Measurements from ENCODE around the gene KNDC1.
"Not testable (repeated sequence)": the region's sequence is repeated elsewhere in the genome, so short reads cannot be mapped to it uniquely, and the experiment has no call there.

KNDC1 gene, protein sequence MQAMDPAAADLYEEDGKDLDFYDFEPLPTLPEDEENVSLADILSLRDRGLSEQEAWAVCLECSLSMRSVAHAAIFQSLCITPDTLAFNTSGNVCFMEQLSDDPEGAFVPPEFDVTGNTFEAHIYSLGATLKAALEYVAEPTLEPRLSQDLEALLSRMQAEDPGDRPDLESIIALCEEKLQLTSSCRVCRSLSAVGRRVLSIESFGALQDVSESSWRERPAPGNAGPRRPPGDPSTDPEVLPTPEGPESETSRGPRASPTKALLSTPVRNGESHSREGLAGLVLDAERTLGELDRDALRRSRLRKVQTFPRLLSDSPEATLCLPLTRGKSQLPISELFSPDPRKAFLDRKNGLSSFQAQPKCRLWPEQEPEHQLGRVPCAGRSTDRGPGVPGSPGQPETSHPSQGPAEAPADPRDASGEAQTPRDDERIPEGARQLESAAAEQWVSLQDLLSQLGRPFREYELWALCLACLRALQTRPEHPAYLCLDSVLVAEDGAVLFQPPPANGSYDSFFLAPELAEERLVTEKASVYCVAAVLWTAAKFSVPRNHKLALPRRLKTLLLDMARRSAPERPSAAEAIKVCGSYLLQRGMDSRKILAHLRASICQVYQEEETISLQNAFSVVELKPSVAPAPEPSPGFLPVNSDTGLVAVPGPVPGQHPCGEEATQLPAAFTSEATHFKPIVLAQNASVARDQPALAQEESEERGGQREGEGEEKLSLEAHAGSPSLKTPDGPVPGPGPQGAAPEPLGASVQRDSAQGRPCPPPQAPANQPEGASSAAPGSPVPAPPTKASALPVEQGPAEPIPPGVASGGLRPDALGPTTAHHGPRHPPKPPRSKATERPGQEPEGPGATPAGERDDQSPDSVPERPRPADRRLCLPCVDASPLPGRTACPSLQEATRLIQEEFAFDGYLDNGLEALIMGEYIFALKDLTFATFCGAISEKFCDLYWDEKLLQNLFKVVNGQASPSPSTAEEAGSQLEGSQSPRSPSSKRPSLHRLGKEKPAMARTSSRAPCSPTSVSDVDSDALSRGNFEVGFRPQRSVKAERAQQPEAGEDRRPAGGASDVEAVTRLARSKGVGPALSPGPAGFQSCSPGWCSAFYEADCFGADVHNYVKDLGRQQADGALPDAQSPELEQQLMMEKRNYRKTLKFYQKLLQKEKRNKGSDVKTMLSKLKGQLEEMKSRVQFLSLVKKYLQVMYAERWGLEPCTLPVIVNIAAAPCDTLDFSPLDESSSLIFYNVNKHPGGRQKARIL (N-terminal part only)

DNA sequence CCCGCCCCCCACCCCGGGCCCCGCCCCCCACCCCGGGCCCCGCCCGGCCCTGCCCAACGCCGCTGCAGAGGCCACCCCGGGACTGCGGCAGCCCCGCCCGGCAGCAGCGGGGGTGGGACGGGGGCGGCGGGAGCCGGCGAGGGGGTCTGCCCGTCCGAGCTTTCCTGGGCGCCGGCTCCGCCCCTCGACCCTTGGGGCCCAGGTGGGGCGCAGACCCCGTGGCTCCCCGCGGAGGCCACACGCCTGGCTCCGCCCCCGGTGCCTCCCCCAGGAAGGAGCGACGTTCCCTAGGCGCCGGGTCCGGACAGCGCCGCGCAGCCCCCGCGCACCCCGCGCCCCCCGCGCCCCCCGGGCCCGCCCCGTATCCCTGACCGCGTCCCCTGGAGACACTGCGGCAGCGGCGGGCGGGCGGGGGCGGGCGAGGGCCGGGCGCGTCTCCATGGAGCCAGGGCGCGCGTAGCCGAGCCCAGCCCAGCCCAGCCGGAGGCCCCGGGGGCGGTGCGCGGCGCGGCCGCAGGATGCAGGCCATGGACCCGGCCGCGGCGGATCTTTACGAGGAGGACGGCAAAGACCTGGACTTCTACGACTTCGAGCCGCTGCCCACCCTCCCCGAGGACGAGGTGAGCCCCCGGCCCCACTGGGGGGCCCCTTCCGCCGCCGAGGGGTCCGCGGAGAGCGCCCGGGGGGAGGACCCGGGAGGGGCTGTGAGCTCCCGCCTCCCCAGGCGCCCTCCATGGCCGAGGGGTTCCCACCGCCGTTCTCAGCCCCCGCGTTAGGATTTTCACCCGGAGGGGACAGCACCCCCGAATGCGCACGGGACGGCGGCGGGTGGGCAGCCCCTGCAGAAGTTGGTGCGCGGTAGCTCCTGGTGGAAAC lies at the start of gene KNDC1:
Gene KNDC1, plus strand, starts transcription at position 270 of the 876 bp plus-strand sequence. Its CDS starts 249 bp downstream, at position 519.
- DNase-seq (ENCODE audit: low read depth in 2 of 2), result no peak

DNA sequence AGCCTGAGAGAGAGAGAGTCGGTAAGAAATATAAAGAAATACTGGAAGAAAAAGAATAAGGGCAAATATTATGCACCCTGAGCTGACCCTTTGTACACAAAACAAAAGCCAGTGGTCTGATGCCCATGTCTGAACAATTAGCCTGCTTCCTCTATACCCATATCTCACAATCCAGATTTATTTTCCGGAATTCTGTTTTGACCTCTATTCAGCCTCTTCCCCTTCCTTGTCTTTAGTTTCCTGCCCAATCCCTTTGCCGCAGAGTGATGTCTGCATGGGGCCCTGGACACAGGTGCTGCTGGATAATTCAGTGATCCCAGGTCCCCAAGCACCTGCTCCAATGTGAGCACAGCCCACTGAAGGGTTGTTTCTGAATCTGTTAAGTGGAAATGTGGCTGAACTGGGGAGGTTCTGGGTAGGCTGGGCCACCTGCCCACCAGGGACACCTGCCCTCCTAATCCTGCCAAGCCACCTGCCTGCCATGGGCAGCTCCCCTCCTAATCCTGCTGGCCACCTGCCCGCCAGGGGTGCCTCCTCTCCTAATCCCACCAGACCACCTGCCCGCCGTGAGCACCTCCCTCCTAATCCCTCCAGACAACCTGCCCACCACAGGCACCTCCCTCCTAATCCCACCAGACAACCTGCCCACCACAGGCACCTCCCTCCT lies 49.3 kb upstream of the KNDC1 start:
- DNase-seq (ENCODE audit: low read depth in 2 of 2), result no peak

DNA sequence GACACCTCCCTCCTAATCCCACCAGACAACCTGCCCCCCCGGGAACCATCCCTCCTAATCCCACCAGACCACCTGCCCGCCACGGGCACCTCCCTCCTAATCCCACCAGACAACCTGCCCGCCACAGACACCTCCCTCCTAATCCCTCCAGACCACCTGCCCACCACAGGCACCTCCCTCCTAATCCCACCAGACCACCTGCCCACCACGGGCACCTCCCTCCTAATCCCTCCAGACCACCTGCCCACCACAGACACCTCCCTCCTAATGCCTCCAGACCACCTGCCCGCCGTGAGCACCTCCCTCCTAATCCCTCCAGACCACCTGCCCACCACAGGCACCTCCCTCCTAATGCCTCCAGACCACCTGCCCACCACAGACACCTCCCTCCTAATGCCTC lies 48.4 kb upstream of the KNDC1 start:
- not testable (repeated sequence) for DNase-seq (ENCODE audit: low read depth in 2 of 2)

DNA sequence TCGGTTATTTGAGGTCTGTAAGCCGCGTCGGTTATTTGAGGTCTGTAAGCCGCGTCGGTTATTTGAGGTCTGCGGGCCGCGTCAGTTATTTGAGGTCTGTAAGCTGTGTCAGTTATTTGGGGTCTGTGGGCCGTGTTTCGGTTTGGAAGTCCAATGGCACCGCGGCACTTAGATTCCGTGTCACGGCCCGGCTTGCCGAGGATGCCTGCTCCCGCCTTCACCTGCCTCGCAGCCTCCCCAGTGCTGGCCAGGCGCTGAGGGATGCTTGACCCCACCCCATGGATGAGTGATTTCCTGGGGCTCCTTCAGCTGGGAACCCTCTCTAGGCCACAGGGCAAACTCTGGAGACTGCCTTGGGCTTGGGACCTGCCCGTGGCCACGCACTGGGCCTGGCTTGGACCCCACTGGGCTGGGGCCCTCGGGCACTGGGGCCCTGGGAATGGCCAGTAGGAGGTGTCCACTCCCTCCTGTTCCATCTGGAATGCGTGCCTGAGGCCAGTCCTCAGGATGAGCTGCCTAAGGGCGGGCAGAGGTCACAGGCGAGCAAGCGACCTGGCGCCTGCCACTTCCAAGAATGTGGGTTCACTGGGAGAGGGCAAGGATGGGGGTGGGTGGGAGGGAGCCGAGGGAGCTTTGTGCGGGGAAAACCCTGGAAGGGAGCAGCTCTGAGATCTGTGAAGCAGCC lies 46.7 kb upstream of the KNDC1 start:
- no peak for DNase-seq (ENCODE audit: low read depth in 2 of 2)

DNA sequence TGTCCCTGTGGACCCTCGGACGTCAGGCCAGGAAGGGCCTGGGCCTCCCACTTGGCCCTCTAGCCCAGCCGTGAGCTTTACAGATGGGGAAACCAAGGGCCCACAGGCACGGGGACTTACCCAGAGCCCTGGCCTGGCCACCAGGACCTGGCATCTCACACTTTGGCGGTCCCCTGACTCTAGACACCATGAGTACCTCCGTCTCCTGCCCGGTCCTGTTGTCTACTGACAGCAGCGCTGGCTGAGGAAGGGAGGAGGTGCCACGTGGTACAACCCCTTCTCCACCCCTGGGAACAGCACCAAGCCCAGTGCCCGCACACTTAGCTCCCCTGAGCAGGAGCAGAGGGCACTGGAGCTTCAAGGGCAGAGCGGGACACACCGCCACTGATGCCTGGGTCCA lies 46.2 kb upstream of the KNDC1 start:
- no peak for DNase-seq (ENCODE audit: low read depth in 2 of 2)

DNA sequence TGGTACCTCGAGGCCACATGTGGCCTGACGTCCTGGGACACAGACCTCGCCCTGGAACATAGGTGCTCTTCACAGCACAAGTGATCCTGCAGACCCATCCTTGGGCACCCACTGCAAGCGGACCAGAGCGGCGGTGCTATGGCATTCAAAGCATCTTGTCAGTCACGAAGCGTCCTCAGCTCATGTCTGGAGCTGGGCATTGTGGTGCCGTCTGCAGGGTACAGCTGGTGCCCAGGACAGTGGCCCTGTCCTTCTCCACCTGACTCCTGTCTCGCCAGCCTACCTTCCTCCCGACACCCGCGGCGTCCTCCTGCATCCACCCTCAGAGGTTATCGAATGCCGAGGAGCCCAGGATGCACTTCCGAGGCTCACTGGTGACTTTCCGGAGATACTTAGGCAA lies 45.8 kb upstream of the KNDC1 start:
- DNase-seq (ENCODE audit: low read depth in 2 of 2), result no peak

DNA sequence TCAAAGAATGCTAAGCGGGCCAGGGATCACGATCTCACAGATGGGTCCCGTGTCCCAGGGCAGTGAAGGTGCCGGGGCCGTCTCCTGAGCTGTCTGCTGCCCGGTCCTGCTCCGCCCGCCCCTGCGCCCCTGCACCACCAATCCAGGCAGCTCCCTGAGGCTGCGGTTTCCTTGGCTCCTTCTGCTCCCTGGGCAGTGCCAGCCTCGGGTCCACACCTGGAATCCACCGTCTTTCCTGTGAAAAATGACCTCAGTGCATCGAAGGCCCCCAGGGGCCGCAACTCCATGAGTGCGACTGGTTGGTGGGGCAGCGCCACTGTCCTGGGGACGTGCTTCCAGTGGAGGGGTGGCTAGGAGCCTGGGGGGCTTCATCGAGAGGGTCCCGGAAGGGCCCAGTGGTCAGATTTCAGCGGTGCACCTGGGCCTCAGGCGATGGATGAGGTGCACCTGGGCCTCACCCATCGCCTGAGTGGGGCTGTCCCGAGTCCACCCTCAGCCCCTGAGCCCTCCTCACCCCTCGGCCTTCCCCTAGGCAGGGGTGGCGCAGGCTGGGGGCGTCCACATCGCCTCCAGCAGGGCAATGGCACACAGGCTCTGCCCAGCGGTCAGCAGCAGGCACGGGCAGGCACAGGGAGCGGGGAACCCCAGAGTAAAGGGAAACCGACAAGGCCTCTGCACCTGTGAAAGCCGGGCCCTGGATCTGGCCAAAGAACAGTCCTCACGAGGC lies 45.1 kb upstream of the KNDC1 start:
- no peak for DNase-seq (ENCODE audit: low read depth in 2 of 2)

DNA sequence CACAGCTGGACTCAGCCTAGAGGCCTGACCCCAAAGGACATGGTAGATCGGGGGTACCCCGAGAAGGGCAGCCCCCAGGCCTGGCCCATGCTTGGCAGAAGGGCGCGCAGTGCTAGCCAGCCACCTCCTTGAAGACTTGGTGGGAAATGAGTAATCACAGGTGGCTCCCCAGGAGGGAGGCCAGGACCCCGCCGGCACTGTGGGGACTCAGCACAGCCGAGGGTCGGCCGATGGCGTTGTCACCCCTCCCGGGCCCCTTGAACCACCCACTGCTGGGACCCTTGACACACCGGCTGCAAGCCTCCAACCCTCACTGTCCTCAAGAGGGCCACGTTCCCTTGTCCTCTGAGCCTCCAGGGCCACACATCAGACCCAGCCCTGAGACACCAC lies 44.6 kb upstream of the KNDC1 start:
- no peak for DNase-seq (ENCODE audit: low read depth in 2 of 2)

DNA sequence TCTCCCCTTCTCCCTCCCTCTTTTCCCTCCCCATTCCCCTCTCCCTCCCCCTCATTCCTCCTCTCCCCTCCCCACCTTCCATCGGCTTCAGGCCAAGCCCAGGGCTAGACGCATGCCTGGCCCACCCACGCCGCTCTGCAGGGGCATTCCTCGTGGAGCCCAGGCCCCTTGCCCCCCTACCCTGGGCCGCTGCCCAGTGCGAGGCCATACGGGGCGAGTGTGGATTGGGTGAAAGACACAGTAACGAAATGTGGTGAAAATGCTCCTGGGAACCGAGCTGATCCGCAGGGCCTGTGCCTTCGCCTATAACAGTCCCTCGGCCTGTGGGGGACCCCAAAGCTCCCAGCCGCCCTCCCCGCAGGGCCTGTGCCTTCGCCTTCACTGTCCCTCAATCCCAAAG lies 44.0 kb upstream of the KNDC1 start:
- no peak for DNase-seq (ENCODE audit: low read depth in 2 of 2)

DNA sequence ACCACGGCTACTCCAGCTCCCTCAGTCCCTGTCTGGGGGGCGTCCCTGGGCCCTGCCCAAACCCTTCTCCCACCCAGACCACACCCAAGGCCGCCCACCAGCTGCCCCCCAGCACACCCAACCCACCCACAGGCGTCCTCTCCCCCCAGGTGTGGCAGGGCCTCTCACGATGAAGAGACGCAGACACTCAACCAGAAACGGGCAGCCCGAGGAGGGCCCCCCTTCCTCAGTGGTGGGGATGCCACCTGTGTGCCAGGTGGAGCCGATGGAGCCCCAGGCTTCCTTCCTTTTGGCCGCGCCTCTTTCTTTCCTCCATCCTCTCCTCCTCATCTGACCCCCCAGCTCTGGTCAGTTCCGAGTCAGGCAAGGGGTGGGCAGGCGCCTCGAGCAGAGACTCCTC lies 43.6 kb upstream of the KNDC1 start:
- no peak for DNase-seq (ENCODE audit: low read depth in 2 of 2)

DNA sequence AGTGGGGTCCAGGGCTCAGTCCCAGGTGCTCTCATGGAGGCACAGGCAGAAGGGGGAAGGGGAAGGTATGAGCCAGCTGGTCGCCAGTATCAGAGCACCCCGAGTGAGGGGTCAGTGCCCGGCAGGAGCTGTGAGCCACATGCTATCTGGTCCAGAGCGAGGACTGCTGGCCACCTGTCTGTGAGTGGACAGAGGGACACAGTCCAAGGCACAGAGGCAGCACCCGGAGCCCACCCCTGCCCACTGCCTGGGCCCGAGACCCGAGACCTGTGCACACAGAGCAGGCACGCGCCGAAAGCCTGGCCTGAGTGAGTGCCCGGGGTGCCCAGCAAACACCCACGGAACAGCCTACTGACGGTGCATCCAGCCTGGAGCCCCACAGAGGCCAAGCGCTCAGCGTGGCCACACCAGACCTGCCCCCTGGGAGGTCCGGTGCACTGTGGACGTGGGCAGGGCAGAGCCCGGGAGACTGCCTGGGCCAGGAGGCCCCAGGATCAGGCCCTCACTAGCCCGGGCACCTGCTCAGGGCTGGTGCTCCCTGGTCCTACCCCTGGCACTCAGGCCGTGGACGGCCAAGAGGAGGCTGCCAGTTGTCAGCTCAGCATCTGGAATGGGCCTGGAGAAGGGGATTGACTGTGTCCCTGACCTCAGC lies 42.9 kb upstream of the KNDC1 start:
- DNase-seq (ENCODE audit: low read depth in 2 of 2), result no peak

DNA sequence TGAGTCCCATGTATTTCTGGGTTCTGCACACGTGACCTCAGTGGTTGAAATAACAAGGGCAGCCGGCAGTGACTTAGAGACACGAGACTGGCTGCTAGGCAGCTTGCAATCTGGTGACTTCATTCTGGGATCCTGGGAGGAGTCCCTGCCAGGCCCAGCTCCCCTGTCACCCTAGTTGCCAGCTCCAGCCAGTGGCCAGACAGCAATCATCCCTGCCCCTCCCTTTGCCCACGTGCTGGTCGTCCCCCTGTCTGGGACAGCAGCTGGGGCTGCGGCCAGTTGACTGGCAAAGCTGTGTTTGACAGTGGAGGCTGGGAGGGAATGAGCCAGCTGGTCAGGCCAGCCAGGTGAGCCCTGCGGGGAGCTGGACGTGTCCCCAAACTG lies 42.3 kb upstream of the KNDC1 start:
- DNase-seq (ENCODE audit: low read depth in 2 of 2), result no peak

DNA sequence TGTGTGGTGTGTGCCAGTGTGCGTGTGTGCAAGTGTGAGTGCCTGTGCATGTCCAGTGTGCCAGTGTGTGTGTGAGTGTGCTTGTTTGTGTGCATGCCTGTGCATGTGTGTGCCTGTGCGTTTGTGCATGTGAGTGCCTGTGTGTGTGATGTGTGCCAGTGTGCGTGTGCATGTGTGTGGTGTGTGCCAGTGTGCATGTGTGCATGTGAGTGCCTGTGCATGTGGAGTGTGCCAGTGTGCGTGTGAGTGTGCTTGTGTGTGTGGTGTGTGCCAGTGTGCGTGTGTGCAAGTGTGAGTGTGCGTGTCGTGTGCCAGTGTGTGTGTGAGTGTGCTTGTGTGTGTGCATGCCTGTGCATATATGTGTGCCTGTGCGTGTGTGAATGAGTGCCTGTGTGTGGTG lies 38.5 kb upstream of the KNDC1 start:
- no peak for DNase-seq (ENCODE audit: low read depth in 2 of 2)

DNA sequence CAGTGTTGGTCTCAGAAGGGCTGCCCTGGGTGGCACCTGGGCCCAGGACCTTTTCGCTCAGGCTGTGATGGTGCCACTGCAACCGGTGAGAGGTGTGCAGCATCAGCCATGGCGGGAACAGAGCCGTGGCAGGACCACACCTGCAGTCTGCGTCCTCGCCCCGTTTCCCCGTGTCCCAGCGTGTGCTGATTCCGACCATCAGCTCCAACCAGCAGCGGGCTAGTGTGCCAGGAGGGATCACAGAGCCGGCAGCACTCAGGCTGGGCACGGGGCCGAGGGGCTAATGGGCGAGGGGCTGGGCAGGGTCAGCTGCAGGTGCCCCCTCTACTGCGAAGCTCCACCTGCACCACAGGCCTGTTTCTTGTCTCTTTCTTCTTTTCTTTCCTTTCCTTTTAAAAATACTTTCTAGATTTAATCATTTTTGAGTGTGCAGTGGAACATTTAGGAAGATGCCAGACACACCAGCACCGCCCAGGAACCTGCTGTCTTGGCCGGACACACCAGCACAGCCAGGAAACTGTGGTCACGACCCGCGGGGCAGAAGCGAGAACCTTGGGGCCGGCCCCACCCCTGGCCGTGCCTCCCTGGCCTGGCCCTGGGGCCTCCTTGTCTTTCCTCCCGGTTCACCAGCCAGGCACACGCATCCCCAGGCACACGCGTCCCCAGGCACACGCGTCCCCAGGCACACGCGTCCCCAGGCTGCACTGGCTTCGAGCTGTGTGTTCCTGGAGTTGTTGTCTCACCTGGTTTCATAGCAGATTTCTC lies 37.7 kb upstream of the KNDC1 start:
- DNase-seq (ENCODE audit: low read depth in 2 of 2), result no peak

DNA sequence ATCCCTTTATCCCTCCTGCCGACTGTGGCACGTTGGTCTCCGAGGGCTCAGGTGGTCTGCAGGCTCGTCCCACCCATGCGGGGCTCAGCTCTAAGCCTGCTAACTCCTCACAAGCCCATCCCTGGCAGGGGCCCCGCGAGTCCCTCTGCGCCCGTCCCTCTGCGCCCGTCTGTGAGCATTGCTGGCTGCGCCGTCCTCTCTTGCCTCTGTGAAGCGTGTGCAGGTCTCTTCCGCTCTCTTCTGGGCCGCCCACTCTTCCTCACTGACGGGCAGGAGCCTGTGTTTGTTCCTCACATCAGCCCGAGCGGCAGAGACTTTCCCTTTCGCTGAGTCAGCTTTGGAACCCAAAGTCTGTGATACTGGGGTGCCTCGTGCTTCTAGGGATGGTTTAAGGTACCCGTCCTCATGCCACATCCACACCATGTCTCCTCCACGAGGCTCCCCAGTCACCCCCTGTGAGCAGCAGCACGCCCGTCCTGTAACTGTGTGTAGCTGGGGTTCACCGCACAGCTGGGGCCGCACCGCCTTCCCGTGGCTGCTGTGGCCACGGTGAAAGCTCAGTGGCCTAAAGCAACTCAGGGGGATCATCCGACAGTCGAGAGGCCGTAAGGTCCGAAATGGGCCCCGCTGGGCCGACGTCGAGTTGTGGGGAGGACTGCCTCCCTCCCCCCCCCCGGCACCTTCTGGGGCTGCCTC lies 36.8 kb upstream of the KNDC1 start:
- DNase-seq (ENCODE audit: low read depth in 2 of 2), result no peak

DNA sequence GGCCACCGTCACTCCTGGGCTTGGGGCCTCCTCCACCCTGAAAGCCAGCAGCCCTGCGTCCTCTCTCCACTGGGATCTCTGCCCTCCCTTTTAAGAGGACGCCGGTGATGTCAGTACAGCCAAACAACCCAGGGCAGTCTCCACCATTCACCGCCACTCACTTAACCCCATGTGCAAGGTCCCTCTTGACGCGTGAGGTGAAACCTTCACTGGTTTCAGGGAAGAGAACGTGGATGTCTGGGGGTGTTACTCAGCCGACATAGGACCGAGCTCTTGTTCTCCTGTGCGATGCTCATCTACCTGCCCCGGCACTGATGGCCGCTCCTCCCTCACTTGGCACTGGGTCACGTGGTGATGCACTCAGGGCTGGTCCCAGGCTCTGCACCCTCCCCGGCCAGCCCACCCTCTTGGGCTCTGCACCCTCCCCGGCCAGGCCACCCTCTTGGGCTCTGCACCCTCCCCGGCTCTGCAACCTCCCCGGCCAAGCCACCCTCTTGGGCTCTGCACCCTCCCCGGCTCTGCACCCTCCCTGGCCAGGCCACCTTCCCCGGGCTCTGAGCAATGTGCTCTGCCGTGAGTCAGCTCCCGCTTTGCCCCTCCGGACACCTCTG lies 36.2 kb upstream of the KNDC1 start:
- no peak for DNase-seq (ENCODE audit: low read depth in 2 of 2)

All from fibroblast of skin of left biceps (primary cell).